GM18867 (cell line): Measurements from ENCODE around the gene ACRBP.

ENCODE experiments used
- ATAC-seq: cut with Tn5 transposase; IDR thresholded peaks from one replicate; pipeline ENCODE4 v1.9.1; 2021; ENCODE audit warnings: mild to moderate bottlenecking, moderate library complexity; ENCODE audit not compliant: unreplicated experiment

ACRBP gene

GRCh38 chr12:6647083-6647604 is at the start of gene ACRBP:
TSS of gene ACRBP (minus strand) at chr12:6647432. CDS start at chr12:6647366, 66 bp downstream.
- peak; percentile 64 for ATAC-seq

- ATAC-seq, result no peak
Observed at GRCh38 chr12:6695313-6696045, 48.2 kb upstream of the ACRBP start.

GRCh38 chr12:6694701-6695100 is 47.5 kb upstream of the ACRBP start:
- ATAC-seq, result no peak

GRCh38 chr12:6693832-6694355 is 46.7 kb upstream of the ACRBP start:
- no peak for ATAC-seq

- no peak for ATAC-seq
Observed at GRCh38 chr12:6692888-6693287, 45.7 kb upstream of the ACRBP start.

- ATAC-seq, result no peak
Observed at GRCh38 chr12:6691473-6691872, 44.2 kb upstream of the ACRBP start.

GRCh38 chr12:6688999-6689882 is 42.0 kb upstream of the ACRBP start, which contains the start of gene ZNF384:
TSS of gene ZNF384 (minus strand) at chr12:6689375. CDS start at chr12:6679520, 9,855 bp downstream.
- peak; percentile 84 for ATAC-seq

- peak; percentile 1 for ATAC-seq
Observed at GRCh38 chr12:6688543-6688998, 41.3 kb upstream of the ACRBP start.

GRCh38 chr12:6685814-6686213 is 38.6 kb upstream of the ACRBP start:
- no peak for ATAC-seq

- ATAC-seq, result no peak
Observed at GRCh38 chr12:6684609-6685008, 37.4 kb upstream of the ACRBP start.

GRCh38 chr12:6676962-6677361 is 29.7 kb upstream of the ACRBP start:
- ATAC-seq, result no peak

GRCh38 chr12:6672143-6672542 is 24.9 kb upstream of the ACRBP start:
- ATAC-seq, result no peak

GRCh38 chr12:6667559-6668210 is 20.5 kb upstream of the ACRBP start:
- ATAC-seq, result no peak

- ATAC-seq, result no peak
Observed at GRCh38 chr12:6666211-6666610, 19.0 kb upstream of the ACRBP start.

- ATAC-seq, result no peak
Observed at GRCh38 chr12:6664902-6665301, 17.7 kb upstream of the ACRBP start.

GRCh38 chr12:6662906-6663742 is 15.9 kb upstream of the ACRBP start, which contains the start of gene ING4:
TSS of gene ING4 (minus strand) at chr12:6663119. CDS start at chr12:6663101, 18 bp downstream.
- ATAC-seq, result peak; percentile 98

GRCh38 chr12:6662602-6662905 is 15.3 kb upstream of the ACRBP start:
- ATAC-seq, result no peak

- ATAC-seq, result no peak
Observed at GRCh38 chr12:6653987-6654386, 6.8 kb upstream of the ACRBP start.

GRCh38 chr12:6653342-6653741 is 6.1 kb upstream of the ACRBP start:
- ATAC-seq, result no peak

GRCh38 chr12:6652391-6652790 is 5.2 kb upstream of the ACRBP start:
- ATAC-seq, result no peak
